Cardiac muscle cell (in vitro differentiated cells and primary cell): ENCODE data around the gene IFT81. TPM values are rescaled to one million over a fixed set of nuclear protein-coding genes. Genes with fewer than 3 reads are reported as not detected.

ENCODE experiments used
- DNase-seq, 2 donors: peaks; one replicate each; pipeline versions ENCODE4 v3.0.0 to v3.0.0-alpha.2; 2010 to 2017; ENCODE audit warnings: low read depth in 1 of 2, low spot score in 1 of 2
- H3K27ac ChIP-seq: fragments of 200-600 bp; sonication (generic); 2 replicates; pipeline ENCODE4 v1.5.1; 2016
- H3K27me3 ChIP-seq: fragments of 200-600 bp; sonication (generic); 2 replicates; pipeline ENCODE4 v1.6.0; 2016; ENCODE audit warnings: control low read depth
- H3K36me3 ChIP-seq: fragments of 200-600 bp; sonication (generic); 2 replicates; pipeline ENCODE4 v1.5.1; 2016; ENCODE audit warnings: control low read depth
- H3K4me1 ChIP-seq: fragments of 200-600 bp; sonication (generic); 2 replicates; pipeline ENCODE4 v1.8.1; 2017; ENCODE audit warnings: low read depth, mild to moderate bottlenecking, mixed run types
- H3K4me3 ChIP-seq: fragments of 200-600 bp; sonication (generic); 2 replicates; pipeline ENCODE4 v1.5.1; 2016; ENCODE audit warnings: mild to moderate bottlenecking
- H3K9me3 ChIP-seq: fragments of 200-600 bp; sonication (generic); 2 replicates; pipeline ENCODE4 v1.5.1; 2017; ENCODE audit warnings: low read depth, mild to moderate bottlenecking, control low read depth
- CTCF ChIP-seq: IDR thresholded peaks from 2 replicates; pipeline ENCODE4 v1.5.1; 2012; ENCODE audit warnings: low read depth, mild to moderate bottlenecking, low read length
- polyA plus RNA-seq: library from polyadenylated mRNA; unstranded; fragments of >200 nt; fragmentation: Nextera tagmentation; extraction: Ambion mirVana; gene quantifications from 2 replicates; pipeline ENCODE4 v1.2.1, GENCODE V29; 2016
- total RNA-seq: library from RNA; depleted of rRNA; stranded (reverse); fragments of >200 nt; gene quantifications from 2 replicates; pipeline ENCODE4 v1.2.3, GENCODE V29; 2016

The IFT81 gene
- total and polyA plus RNA-seq, 2 experiments from 2014 or later = 30.0 to 42.6 TPM

GRCh38 chr12:110093631-110094311 lies 30.4 kb upstream of the IFT81 start:
- Histone ChIP-seq H3K36me3 (no peaks in the 10 kb centered on the region), H3K27me3 (no peaks in the 10 kb centered on the region), H3K9me3 (no peaks in the 10 kb centered on the region), H3K4me1 (no peaks in the 10 kb centered on the region), H3K4me3 (no peak overlapping the region), H3K27ac (no peak overlapping the region)
- no peak for DNase-seq
- TF ChIP-seq CTCF = no peak

GRCh38 chr12:110100315-110100970 lies 23.7 kb upstream of the IFT81 start:
- peak; percentile 79 to 86 for DNase-seq

GRCh38 chr12:110102255-110102654 lies 21.9 kb upstream of the IFT81 start:
- peak; percentile 52 to 70 for DNase-seq
- H3K4me1 ChIP-seq = peaks cover 7% of the 10 kb centered on the region
- no peaks in the 10 kb centered on the region for H3K9me3 ChIP-seq

More at GRCh38 chr12:110100315-110100970, 23.7 kb upstream of the IFT81 start:
- H3K27ac ChIP-seq = no peak overlapping the region
- no peaks in the 10 kb centered on the region for H3K27me3 ChIP-seq
- H3K9me3 ChIP-seq = no peaks in the 10 kb centered on the region
- H3K4me1 ChIP-seq = peaks cover 3% of the 10 kb centered on the region
- TF ChIP-seq CTCF = peak; percentile 89
- H3K36me3 ChIP-seq = no peaks in the 10 kb centered on the region
- no peak overlapping the region for H3K4me3 ChIP-seq

GRCh38 chr12:110104188-110105094 lies 19.7 kb upstream of the IFT81 start:
- Histone ChIP-seq H3K27me3 (no peaks in the 10 kb centered on the region), H3K4me3 (no peak overlapping the region), H3K4me1 (peaks cover 25% of the 10 kb centered on the region), H3K9me3 (no peaks in the 10 kb centered on the region), H3K27ac (no peak overlapping the region), H3K36me3 (no peaks in the 10 kb centered on the region)
- no peak for TF ChIP-seq CTCF
- DNase-seq = peak in 1 of 2 donors; percentile 79

More at GRCh38 chr12:110102255-110102654, 21.9 kb upstream of the IFT81 start:
- H3K27ac ChIP-seq = no peak overlapping the region
- H3K36me3 ChIP-seq = no peaks in the 10 kb centered on the region
- TF ChIP-seq CTCF = peak; percentile 32
- H3K27me3 ChIP-seq = no peaks in the 10 kb centered on the region
- no peak overlapping the region for H3K4me3 ChIP-seq

GRCh38 chr12:110105159-110105558 lies 19.0 kb upstream of the IFT81 start:
- DNase-seq = no peak
- no peak for TF ChIP-seq CTCF
- H3K27ac ChIP-seq = no peak overlapping the region

More at GRCh38 chr12:110105159-110105558, 19.0 kb upstream of the IFT81 start:
- H3K4me1 ChIP-seq = peaks cover 30% of the 10 kb centered on the region
- no peaks in the 10 kb centered on the region for H3K27me3 ChIP-seq
- no peaks in the 10 kb centered on the region for H3K9me3 ChIP-seq
- no peaks in the 10 kb centered on the region for H3K36me3 ChIP-seq
- H3K4me3 ChIP-seq = no peak overlapping the region
